NCI-H1048 (cell line): ENCODE results near the gene KRTAP4-6.
"Not testable (repeated sequence)": the region's sequence is repeated elsewhere in the genome, so short reads cannot be mapped to it uniquely, and the experiment has no call there.

Experiments used
- DNase-seq: peaks from one replicate; lab custom pipeline; 2025; lab: John Stamatoyannopoulos, UW

The KRTAP4-6 gene

DNA sequence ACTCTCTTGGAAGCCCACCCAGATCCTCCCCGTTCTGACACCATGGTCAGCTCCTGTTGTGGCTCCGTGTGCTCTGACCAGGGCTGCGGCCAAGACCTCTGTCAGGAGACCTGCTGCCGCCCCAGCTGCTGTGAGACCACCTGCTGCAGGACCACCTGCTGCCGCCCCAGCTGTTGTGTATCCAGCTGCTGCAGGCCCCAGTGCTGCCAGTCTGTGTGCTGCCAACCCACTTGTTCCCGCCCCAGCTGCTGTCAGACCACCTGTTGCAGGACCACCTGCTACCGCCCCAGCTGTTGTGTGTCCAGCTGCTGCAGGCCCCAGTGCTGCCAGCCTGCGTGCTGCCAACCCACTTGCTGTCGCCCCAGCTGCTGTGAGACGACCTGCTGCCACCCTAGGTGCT is 35.0 kb downstream of the KRTAP4-6 start, which contains the start of gene KRTAP4-9:
KRTAP4-9 (plus strand) TSS at position 43 of the 400 bp plus-strand sequence; CDS start at position 43, 0 bp downstream.
- DNase-seq = not testable (repeated sequence)

DNA sequence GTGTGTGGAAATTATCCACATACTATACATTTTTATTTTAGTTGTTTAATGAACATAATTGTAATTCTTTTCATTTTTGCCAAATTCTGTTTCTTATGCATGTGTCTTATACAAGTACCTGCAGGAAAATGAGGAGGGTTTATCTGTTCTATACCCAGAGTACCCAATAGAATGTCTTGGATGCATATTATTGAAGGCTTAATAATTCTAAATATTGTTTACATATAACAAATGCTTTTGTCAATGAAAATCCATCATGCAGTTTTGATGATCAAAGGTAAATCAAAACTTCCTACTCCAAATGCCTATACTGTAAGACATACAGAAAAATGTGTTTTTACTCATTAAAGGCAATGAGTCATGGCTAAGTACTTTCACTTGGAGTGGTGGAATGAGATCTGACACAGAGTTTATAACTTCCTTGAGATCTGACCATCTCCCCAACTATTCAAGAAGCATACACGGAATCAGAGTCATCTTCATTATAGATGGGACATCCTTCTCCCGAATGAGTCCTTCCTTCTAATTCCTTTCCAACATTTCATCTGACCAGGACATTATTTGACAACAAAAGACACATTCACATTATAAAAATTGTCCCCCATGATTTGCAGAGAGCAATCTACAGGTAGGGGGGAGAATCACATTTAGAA is 35.8 kb downstream of the KRTAP4-6 start:
- not testable (repeated sequence) for DNase-seq

DNA sequence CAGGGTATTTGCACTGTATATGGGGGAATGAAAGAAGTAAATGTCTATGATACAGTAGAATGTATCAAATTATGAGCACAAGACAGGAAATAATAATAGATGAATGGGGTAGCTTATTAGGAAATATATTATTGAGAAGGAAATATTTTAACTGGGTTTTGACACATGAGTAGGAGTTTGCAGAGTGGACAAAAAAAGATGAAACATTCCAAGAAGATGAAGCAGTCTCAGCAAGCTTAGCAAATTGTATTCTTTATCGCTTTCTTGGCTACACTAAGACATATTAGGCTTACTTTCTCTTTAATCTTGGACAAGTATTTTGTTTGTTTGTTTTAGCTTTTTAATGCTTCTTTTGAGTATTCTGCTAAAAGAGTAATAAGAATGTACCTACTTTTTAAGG is 36.4 kb downstream of the KRTAP4-6 start:
- DNase-seq = no peak

- no peak for DNase-seq
Observed at GRCh38 chr17:41101586-41102259, 38.6 kb downstream of the KRTAP4-6 start, which contains the start of gene KRTAP4-16. Gene KRTAP4-16 (minus strand): TSS chr17:41102209. CDS start chr17:41102209, 0 bp downstream.

- DNase-seq = not testable (repeated sequence)
Observed at GRCh38 chr17:41099682-41100480, 40.5 kb downstream of the KRTAP4-6 start.

DNA sequence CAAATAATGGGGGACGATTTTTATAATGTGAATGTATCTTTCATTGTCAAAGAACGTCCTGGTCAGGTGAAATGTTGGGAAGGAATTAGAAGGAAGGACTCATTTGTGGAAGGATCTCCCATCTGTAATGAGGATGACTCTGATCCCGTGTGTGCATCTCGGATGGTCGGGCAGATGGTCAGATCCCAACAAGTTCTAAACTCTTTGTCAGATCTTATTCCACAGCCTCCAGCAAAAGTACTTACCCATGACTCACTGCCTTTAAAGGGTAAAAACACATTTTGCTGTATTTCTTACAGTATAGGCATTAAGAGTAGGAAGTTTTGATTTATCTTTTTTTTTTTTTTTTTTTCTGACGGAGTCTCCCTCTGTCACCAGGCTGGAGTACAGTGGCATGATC is 41.9 kb downstream of the KRTAP4-6 start:
- DNase-seq = no peak

- DNase-seq = no peak
Observed at GRCh38 chr17:41098042-41098441, 42.3 kb downstream of the KRTAP4-6 start, which contains the start of gene KRTAP4-8. Gene KRTAP4-8 (minus strand): TSS chr17:41098142. CDS start chr17:41098084, 58 bp downstream.

DNA sequence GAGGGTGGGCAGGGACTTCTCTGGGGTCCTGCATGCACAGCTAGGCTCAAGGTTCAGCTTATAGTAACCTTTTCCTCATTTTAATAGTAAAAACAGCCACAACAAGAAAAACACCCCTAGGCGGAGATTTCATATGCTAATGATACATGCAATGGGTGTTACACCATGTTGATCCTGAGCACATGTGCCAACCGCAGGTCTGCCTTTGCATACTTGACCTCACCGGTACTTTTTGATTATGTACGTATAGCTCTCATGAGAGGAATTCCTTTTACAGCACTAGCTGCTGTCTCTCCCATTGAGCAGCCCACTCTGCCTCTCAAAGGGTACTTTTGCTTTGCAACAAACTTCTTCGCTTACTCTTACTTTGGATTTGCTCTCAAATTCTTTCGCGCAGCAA is 44.3 kb downstream of the KRTAP4-6 start:
- DNase-seq = peak; percentile 53
